MCF 10A (cell line): ENCODE results near the gene SVIL. TPM values are rescaled to one million over a fixed set of nuclear protein-coding genes. Genes with fewer than 3 reads are reported as not detected.
A peak's percentile ranks its signal among the peaks of the same experiment; 100 is the strongest.

Source experiments
- BruUV-seq: library from RNA; stranded (reverse); fragments of 400-500 nt; replicated peaks from 2 replicates; lab custom pipeline; 2021; lab: Mats Ljungman, UMichigan
- CTCF ChIA-PET: fragments of 300-600 bp; sonication (Branson Sonifier 250); formaldehyde crosslinking; extraction: SDS; loops from one replicate; lab custom pipeline; 2021; ENCODE audit warnings: antibody characterized with exemption, inconsistent platforms; lab: Yijun Ruan, JAX
- POLR2A ChIA-PET: fragments of 300-600, 350-650 bp; sonication (Branson Sonifier 250); formaldehyde crosslinking; extraction: SDS; loops from one replicate; lab custom pipeline; 2020; ENCODE audit warnings: antibody characterized with exemption, inconsistent platforms; lab: Yijun Ruan, JAX
- DNase-seq: peaks from one replicate; pipeline ENCODE4 v3.0.0-alpha.2; 2018; ENCODE audit not compliant: unreplicated experiment
- H3K27ac Mint-ChIP-seq: one replicate; pipeline ENCODE4 v1.8.0; 2022; ENCODE audit warnings: mild to moderate bottlenecking, low read depth, mixed read lengths; ENCODE audit not compliant: unreplicated experiment
- H3K27me3 Mint-ChIP-seq: one replicate; pipeline ENCODE4 v1.8.0; 2022; ENCODE audit warnings: mixed read lengths; ENCODE audit not compliant: insufficient read depth, unreplicated experiment
- H3K36me3 Mint-ChIP-seq: one replicate; pipeline ENCODE4 v1.8.0; 2022; ENCODE audit warnings: mild to moderate bottlenecking, moderate library complexity, mixed read lengths; ENCODE audit not compliant: insufficient read depth, unreplicated experiment
- H3K4me1 Mint-ChIP-seq: one replicate; pipeline ENCODE4 v1.8.0; 2022; ENCODE audit warnings: mixed read lengths; ENCODE audit not compliant: insufficient read depth, unreplicated experiment
- H3K4me3 Mint-ChIP-seq: one replicate; pipeline ENCODE4 v1.8.0; 2022; ENCODE audit warnings: mild to moderate bottlenecking, moderate library complexity, mixed read lengths; ENCODE audit not compliant: unreplicated experiment
- H3K9me3 Mint-ChIP-seq: one replicate; pipeline ENCODE4 v1.8.0; 2022; ENCODE audit warnings: mixed read lengths; ENCODE audit not compliant: unreplicated experiment
- intact Hi-C: fragments of 100-400 bp; cut with micrococcal nuclease; formaldehyde crosslinking; loops from 2 replicates; pipeline ENCODE4 v1.14.1; 2022
- total RNA-seq: library from RNA; stranded (reverse); gene quantifications from 2 replicates; pipeline ENCODE4 v1.2.3, GENCODE V29; 2022
- TF ChIP-seq, protein P1 (sequence below): fragments of 200-600 bp; IDR thresholded peaks from one replicate; pipeline ENCODE4 v1.8.0; 2022; ENCODE audit warnings: antibody characterized with exemption, mild to moderate bottlenecking; ENCODE audit not compliant: unreplicated experiment

The SVIL gene
- total RNA-seq, 1 experiment from 2014 or later: 43.3 TPM

DNA sequence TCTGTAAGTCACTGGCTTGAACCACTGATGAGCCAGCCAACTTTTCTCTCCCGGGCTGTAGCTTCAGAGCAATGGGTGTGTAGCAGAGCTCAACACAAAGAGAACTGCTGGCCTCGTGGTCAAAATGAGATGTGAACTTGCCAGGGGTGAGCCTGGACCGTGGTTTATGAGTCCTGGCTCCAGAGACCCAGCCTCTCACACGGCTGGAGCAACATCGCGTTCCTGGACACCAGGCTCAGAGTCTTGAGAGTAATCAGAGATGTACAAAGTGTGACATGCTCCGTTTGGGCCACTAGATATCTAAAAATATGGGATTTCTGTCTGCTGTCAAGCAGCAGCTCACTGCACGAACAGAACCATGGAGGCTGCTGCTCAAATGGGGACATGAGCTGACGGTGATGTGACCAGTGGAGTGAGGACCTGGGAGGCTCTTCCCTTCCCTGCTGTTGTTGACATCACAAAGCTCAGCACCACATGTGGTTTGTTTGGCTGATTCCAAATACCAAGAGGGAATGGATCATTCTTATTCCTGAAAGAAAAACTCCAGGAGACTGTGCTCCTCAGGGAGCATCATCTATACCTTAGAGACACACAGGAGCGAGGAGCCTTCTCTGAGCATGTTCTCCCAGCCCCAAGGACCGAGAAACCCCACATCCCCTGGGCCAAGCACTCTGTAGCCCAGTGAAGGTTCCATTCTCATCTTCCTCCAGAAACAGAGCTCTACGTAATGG, 9.2 kb upstream of the SVIL start:
- ChIA-PET CTCF (no interaction called here), POLR2A (interaction anchor here (2.4 kb wide), 1 partner anchor 9 kb away, joined by 15 read pairs; the partner anchor contains the start of gene SVIL)
- intact Hi-C loops: no loop called here
- DNase-seq: no peak
- Mint-ChIP-seq H3K9me3 (no peaks in the 10 kb centered on the region), H3K36me3 (peaks cover 27% of the 10 kb centered on the region), H3K4me3 (no peak overlapping the region), H3K27ac (no peak overlapping the region), H3K4me1 (peaks cover 32% of the 10 kb centered on the region), H3K27me3 (no peaks in the 10 kb centered on the region)
- BruUV-seq: no TSS peak
- TF ChIP-seq, protein P1, sequence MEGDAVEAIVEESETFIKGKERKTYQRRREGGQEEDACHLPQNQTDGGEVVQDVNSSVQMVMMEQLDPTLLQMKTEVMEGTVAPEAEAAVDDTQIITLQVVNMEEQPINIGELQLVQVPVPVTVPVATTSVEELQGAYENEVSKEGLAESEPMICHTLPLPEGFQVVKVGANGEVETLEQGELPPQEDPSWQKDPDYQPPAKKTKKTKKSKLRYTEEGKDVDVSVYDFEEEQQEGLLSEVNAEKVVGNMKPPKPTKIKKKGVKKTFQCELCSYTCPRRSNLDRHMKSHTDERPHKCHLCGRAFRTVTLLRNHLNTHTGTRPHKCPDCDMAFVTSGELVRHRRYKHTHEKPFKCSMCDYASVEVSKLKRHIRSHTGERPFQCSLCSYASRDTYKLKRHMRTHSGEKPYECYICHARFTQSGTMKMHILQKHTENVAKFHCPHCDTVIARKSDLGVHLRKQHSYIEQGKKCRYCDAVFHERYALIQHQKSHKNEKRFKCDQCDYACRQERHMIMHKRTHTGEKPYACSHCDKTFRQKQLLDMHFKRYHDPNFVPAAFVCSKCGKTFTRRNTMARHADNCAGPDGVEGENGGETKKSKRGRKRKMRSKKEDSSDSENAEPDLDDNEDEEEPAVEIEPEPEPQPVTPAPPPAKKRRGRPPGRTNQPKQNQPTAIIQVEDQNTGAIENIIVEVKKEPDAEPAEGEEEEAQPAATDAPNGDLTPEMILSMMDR: no peak

DNA sequence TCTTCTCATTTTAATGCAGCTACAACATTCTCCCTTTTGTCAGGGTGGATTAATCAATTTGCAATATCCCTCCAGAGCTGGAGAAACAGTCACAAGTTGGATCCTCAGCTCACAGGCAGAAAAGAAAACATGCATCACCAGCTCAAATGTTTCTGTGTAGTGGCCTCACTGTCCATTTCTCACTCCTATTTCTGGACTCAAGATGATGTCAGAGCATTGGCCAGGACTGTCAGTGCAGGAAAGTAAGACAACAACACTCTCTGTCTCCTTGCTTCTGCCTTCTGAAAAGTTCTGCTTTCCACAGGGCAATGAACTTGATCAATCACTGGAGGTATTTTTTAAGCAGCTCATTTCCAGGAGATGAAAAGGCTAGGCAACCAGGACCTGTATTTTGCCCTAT, 8.2 kb upstream of the SVIL start:
- peaks cover 27% of the 10 kb centered on the region for H3K4me1 Mint-ChIP-seq
- POLR2A ChIA-PET: interaction anchor here (2.4 kb wide), 1 partner anchor 8 kb away, joined by 15 read pairs; the partner anchor contains the start of gene SVIL
- no peaks in the 10 kb centered on the region for H3K27me3 Mint-ChIP-seq
- no peak overlapping the region for H3K27ac Mint-ChIP-seq
- H3K4me3 Mint-ChIP-seq: no peak overlapping the region
- BruUV-seq: no TSS peak
- intact Hi-C loops: no loop called here
- CTCF ChIA-PET: interaction anchor here (0.7 kb wide), 1 partner anchor 72 kb away, joined by 3 read pairs; no protein-coding TSS in a partner anchor
- DNase-seq: no peak
- H3K36me3 Mint-ChIP-seq: peaks cover 23% of the 10 kb centered on the region
- TF ChIP-seq, protein P1: no peak
- H3K9me3 Mint-ChIP-seq: no peaks in the 10 kb centered on the region

DNA sequence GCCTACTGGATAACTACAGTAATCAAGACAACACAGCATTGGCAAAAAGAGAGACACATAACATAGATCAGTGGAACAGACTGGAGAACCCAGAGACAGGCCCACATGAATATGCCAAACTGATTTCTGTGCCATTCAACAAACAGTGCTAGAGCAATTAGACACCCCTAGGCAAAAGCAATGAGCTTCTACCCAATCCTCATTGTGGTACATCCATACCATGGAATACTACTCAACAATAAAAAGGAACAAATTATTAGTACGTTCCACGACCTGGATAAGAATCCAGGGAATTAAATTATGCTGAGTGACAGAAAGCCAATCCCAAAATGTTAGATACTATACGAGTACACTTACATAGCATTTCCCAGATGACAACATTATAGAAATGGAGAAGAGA, 2.8 kb upstream of the SVIL start:
- TF ChIP-seq, protein P1: no peak
- ChIA-PET POLR2A (no interaction called here), CTCF (interaction anchor here (0.5 kb wide), 1 partner anchor 855 kb away, joined by 3 read pairs; no protein-coding TSS in a partner anchor)
- no peak for DNase-seq
- Mint-ChIP-seq H3K4me3 (no peak overlapping the region), H3K4me1 (peaks cover 37% of the 10 kb centered on the region), H3K9me3 (no peaks in the 10 kb centered on the region), H3K36me3 (peaks cover 19% of the 10 kb centered on the region), H3K27ac (no peak overlapping the region), H3K27me3 (no peaks in the 10 kb centered on the region)
- BruUV-seq: no TSS peak
- intact Hi-C loops: no loop called here

DNA sequence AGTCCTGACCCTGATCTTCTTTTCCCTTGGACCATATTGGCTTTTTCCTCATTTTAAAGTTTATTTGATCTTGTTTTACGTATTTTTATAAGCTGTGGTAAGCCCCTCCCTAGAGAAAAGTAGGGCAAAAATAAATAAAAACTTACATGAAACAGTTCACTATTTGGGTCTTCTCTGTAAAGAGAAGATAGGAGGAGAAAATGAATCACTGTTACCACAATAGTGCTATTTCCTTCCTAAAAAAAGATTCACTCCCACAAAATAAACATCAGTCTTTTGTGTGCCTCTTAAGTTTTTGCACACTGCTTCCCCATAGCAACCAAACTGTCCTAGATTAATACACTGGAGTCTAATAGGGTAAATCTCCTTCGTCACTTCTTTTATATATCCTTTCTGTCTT, 1.4 kb upstream of the SVIL start:
- CTCF ChIA-PET: interaction anchor here (1.0 kb wide), 2 partner anchors 121 to 362 kb away, joined by 3 to 4 read pairs; no protein-coding TSS in a partner anchor
- POLR2A ChIA-PET: interaction anchor here (1.7 to 3.5 kb wide), 4 partner anchors 7 to 312 kb away, joined by 8 to 24 read pairs (median 18); no protein-coding TSS in a partner anchor
- intact Hi-C loops: no loop called here
- Mint-ChIP-seq H3K27me3 (no peaks in the 10 kb centered on the region), H3K4me3 (no peak overlapping the region), H3K4me1 (peaks cover 41% of the 10 kb centered on the region), H3K36me3 (peaks cover 21% of the 10 kb centered on the region), H3K9me3 (no peaks in the 10 kb centered on the region), H3K27ac (peak overlapping the region; percentile 96)
- DNase-seq: peak; percentile 42
- TF ChIP-seq, protein P1: no peak
- no TSS peak for BruUV-seq
